Adipocyte (in vitro differentiated cells): ENCODE data around the gene SLC38A8.
A peak's percentile ranks its signal among the peaks of the same experiment; 100 is the strongest.

ENCODE experiments used
- DNase-seq: peaks from one replicate; pipeline ENCODE4 v3.0.0-alpha.2; 2015; ENCODE audit warnings: low read depth
- H3K27me3 ChIP-seq: replicated peaks from 2 replicates; pipeline ENCODE4 v1.7.0; 2013; ENCODE audit warnings: mild to moderate bottlenecking, low read length, moderate library complexity; ENCODE audit not compliant: control insufficient read depth, insufficient read depth
- H3K36me3 ChIP-seq: 2 replicates; pipeline ENCODE4 v1.7.0; 2013; ENCODE audit warnings: low read length, mild to moderate bottlenecking, moderate library complexity; ENCODE audit not compliant: control insufficient read depth, insufficient read depth, severe bottlenecking
- H3K4me1 ChIP-seq: 2 replicates; pipeline ENCODE4 v1.7.0; 2013; ENCODE audit warnings: mild to moderate bottlenecking, low read length, moderate library complexity; ENCODE audit not compliant: control insufficient read depth, insufficient read depth
- H3K4me3 ChIP-seq: 2 replicates; pipeline ENCODE4 v1.7.0; 2013; ENCODE audit warnings: mild to moderate bottlenecking, low read length, moderate library complexity
- H3K9ac ChIP-seq: 2 replicates; pipeline ENCODE4 v1.7.0; 2013; ENCODE audit warnings: mild to moderate bottlenecking, low read length, moderate library complexity
- H3K9me3 ChIP-seq: 2 replicates; pipeline ENCODE4 v1.7.0; 2013; ENCODE audit warnings: mild to moderate bottlenecking, low read length, moderate library complexity; ENCODE audit not compliant: control insufficient read depth

Gene SLC38A8

DNA sequence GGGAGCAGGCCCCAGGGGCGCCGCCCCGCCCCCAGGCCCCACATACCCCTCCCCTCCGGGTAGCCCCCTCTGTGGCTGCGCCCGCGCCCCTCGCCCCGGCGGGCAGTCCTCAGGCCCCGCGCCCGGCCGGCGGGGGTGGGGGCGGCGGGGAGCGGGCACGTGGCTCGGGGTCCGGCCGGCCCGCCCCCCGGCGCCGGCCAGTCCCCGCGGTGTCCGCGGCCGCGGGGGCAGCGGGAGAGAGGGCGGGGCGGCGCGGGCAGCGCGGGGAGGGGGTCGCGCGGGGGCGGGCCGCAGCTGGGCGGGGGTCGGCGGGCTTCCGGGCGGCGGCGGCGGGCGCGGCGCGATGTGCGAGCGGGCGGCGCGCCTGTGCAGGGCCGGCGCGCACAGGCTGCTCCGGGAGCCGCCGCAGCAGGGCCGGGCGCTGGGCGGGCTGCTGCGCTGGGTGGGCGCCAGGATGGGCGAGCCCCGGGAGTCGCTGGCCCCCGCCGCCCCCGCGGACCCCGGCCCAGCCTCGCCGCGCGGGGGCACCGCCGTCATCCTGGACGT is 74.2 kb downstream of the SLC38A8 start:
- Histone ChIP-seq H3K36me3 (peaks cover 20% of the 10 kb centered on the region), H3K9me3 (no peaks in the 10 kb centered on the region), H3K4me3 (no peak overlapping the region), H3K9ac (no peak overlapping the region), H3K27me3 (no peaks in the 10 kb centered on the region), H3K4me1 (no peaks in the 10 kb centered on the region)
- DNase-seq, result peak; percentile 50

DNA sequence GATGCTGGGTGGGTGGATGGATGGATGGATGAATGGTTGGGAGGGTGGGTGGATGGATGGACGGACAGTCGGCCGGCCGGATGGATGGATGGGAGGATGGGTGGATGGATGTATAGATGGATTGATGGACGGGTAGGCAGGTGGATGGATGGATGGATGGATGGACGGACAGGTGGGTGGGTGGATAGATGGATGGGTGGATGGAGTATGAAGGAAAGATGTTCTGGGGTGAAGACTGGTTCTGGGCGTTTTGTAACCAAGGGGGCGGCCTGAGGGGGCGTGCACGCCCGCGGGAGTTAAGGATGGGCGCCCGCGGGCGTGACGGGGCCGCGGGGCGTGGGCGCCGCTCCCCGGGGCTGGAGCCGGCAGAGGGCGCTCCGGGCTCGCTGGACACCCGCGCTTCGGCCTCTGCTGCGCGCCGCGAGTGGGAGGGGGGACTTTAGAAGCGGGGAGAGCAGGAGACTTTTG is 74.7 kb downstream of the SLC38A8 start, which contains the start of gene NECAB2:
Gene NECAB2, plus strand, starts transcription at position 407 of the 468 bp plus-strand sequence. CDS start 405 bp downstream, outside the sequence.
- H3K9me3 ChIP-seq, result no peaks in the 10 kb centered on the region
- no peaks in the 10 kb centered on the region for H3K4me1 ChIP-seq
- no peak within 1 kb of the TSS for H3K4me3 ChIP-seq
- no peaks in the 10 kb centered on the region for H3K27me3 ChIP-seq
- peaks cover 25% of the 10 kb centered on the region for H3K36me3 ChIP-seq
- no peak within 1 kb of the TSS for H3K9ac ChIP-seq
- DNase-seq, result peak; percentile 79

DNA sequence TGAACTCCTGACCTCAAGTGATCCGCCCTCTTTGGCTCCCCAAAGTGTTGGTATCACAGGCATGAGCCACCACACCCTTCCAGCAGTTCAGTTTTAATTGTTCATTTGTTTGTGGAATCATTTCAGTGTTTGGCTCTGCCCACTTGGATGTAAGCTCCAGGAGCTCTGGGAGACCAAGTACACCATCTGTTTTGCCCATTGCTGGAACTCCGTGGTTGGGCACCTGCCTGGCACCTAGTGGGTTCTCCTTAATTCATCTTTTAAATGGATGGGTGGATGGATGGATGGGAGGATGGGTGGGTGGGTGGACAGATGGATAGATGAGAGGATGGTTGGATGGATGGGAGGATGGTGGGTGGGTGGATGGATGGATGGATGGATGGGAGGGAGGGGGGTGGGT is 75.5 kb downstream of the SLC38A8 start:
- no peak overlapping the region for H3K9ac ChIP-seq
- H3K4me1 ChIP-seq, result no peaks in the 10 kb centered on the region
- DNase-seq, result no peak
- H3K27me3 ChIP-seq, result no peaks in the 10 kb centered on the region
- H3K4me3 ChIP-seq, result no peak overlapping the region
- H3K9me3 ChIP-seq, result no peaks in the 10 kb centered on the region
- H3K36me3 ChIP-seq, result peaks cover 31% of the 10 kb centered on the region

DNA sequence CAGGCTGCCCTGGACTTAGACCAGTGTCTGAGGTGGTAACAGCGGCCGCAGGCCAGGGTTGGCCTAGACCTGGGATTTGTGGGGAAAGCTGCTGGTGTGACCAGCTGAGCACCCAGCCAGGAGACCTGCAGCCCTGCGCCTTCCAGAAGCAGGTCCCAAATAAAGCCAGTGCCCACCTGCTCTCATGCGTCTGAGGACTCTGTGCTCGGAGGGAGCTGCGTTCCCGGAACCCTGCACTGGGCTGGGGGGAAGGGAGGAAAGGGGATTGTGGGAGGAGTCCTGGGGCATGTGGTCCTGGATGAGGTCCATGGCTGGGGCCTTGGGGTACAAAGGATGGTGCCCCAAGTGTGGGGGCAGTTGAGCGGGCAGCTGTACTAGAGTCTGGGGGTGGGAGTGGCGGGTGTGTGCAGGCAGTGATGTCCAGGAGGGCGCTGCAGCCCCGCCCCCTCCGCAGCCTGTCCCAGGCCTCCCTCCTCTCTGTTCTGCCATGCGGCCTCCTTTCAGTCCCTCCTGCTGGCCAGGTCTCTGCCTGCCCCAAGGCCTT is 76.4 kb downstream of the SLC38A8 start:
- Histone ChIP-seq H3K4me1 (no peaks in the 10 kb centered on the region), H3K9ac (no peak overlapping the region), H3K27me3 (no peaks in the 10 kb centered on the region), H3K4me3 (no peak overlapping the region), H3K9me3 (no peaks in the 10 kb centered on the region), H3K36me3 (peaks cover 40% of the 10 kb centered on the region)
- no peak for DNase-seq

DNA sequence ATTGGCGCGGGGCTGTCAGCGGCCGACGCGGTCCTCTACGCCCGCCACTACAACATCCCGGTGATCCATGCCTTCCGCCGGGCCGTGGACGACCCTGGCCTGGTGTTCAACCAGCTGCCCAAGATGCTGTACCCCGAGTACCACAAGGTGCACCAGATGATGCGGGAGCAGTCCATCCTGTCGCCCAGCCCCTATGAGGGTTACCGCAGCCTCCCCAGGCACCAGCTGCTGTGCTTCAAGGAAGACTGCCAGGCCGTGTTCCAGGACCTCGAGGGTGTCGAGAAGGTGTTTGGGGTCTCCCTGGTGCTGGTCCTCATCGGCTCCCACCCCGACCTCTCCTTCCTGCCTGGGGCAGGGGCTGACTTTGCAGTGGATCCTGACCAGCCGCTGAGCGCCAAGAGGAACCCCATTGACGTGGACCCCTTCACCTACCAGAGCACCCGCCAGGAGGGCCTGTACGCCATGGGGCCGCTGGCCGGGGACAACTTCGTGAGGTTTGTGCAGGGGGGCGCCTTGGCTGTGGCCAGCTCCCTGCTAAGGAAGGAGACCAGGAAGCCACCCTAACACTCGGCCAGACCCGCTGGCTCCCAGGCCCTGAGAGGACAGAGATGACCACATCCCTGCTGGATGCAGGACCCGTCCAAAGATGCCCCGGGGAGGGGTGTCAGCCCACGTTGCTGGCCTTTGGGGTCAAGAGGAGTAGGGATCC is 77.0 kb downstream of the SLC38A8 start:
- DNase-seq, result no peak
- H3K36me3 ChIP-seq, result peaks cover 46% of the 10 kb centered on the region
- no peaks in the 10 kb centered on the region for H3K27me3 ChIP-seq

DNA sequence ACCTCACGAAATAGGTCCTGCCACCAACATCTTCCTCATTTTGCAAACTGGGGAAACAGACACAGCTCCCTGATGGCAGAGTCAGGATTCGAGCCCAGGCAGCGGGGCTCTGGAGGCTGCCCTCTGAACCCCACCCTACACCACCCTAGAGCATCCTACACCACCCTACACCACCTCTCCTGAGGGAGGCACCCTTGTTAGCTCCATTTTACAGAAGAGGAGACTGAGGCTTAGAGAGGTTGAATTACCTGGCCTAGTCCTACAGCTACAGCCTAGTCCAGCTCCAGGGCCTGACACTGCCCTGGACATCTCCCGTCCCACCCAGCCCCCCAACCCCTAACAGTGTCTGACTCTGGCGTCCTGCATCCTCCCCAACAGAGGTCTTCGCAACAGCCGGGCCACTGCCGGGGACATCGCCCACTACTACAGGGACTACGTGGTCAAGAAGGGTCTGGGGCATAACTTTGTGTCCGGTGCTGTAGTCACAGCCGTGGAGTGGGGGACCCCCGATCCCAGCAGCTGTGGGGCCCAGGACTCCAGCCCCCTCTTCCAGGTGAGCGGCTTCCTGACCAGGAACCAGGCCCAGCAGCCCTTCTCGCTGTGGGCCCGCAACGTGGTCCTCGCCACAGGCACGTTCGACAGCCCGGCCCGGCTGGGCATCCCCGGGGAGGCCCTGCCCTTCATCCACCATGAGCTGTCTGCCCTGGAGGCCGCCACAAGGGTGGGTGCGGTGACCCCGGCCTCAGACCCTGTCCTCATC is 77.7 kb downstream of the SLC38A8 start:
- H3K4me1 ChIP-seq, result peaks cover 7% of the 10 kb centered on the region
- H3K9me3 ChIP-seq, result no peaks in the 10 kb centered on the region
- no peak overlapping the region for H3K4me3 ChIP-seq
- H3K36me3 ChIP-seq, result peaks cover 54% of the 10 kb centered on the region
- no peak overlapping the region for H3K9ac ChIP-seq
- H3K27me3 ChIP-seq, result no peaks in the 10 kb centered on the region
- DNase-seq, result no peak

More for the DNA sequence above, 77.0 kb downstream of the SLC38A8 start:
- H3K4me3 ChIP-seq, result no peak overlapping the region
- no peaks in the 10 kb centered on the region for H3K4me1 ChIP-seq
- no peak overlapping the region for H3K9ac ChIP-seq
- H3K9me3 ChIP-seq, result no peaks in the 10 kb centered on the region

DNA sequence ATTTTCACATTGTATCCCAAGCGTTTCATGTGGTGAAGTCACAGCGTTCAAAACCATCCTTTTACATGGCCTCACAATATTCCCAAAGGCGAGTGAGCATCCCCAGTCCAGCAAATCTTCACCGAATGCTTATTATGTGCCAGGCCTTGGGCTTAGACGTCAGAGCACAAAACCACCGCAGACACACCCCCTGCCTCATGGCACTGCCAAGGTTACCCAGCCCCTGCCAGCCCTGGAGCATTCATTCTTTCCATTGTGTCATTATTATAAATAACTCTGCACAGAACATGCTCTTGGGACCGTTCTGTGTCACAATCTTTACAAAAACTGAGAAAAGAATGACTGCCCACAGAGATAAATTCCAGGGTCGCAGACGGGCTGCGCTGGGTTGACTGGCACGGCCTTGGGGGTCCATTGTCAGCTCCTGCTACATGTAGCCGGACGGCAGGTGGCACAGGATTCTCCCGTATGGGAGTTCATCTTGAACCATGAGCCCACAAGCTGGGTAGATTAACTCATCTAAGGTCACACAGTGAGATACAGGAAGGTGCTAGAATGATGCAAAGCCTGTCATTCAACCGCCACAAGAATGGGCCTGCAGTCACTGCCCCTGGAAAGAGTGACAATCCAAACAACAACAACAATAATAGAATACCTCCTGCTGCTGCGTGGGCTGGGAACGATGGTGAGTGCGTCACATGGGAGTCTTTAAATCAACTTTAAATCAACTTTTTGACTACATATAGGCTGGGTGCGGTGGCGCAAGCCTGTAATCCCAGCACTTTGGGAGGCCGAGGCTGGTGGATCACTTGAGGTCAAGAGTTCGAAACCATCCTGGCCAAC is 79.1 kb downstream of the SLC38A8 start:
- Histone ChIP-seq H3K9me3 (no peaks in the 10 kb centered on the region), H3K4me3 (no peak overlapping the region), H3K9ac (no peak overlapping the region), H3K36me3 (peaks cover 67% of the 10 kb centered on the region), H3K4me1 (peaks cover 21% of the 10 kb centered on the region), H3K27me3 (no peaks in the 10 kb centered on the region)
- DNase-seq, result no peak

DNA sequence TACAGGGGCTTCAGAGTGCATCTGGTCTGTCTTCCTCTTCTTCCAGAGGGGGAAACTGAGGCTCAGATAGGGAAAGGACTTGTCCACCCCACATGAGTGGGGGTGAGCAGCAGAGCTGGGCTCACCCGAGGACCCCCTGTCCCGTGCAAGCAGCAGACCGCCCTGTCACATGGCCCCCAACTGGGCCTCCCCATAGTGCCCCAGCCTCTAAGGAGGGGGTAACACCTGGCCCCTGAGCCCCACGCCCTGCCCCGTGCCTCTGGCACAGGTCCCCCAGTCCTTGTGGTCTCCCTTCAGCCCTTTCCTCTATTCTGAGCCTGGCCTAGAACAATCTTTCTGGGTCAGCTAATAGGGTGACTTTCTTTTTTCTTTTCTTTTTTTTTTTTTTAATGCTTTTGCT is 81.0 kb downstream of the SLC38A8 start:
- H3K9me3 ChIP-seq, result no peaks in the 10 kb centered on the region
- peaks cover 73% of the 10 kb centered on the region for H3K36me3 ChIP-seq
- no peak overlapping the region for H3K9ac ChIP-seq
- no peak for DNase-seq
- no peak overlapping the region for H3K4me3 ChIP-seq
- H3K27me3 ChIP-seq, result no peaks in the 10 kb centered on the region
- H3K4me1 ChIP-seq, result peaks cover 25% of the 10 kb centered on the region

DNA sequence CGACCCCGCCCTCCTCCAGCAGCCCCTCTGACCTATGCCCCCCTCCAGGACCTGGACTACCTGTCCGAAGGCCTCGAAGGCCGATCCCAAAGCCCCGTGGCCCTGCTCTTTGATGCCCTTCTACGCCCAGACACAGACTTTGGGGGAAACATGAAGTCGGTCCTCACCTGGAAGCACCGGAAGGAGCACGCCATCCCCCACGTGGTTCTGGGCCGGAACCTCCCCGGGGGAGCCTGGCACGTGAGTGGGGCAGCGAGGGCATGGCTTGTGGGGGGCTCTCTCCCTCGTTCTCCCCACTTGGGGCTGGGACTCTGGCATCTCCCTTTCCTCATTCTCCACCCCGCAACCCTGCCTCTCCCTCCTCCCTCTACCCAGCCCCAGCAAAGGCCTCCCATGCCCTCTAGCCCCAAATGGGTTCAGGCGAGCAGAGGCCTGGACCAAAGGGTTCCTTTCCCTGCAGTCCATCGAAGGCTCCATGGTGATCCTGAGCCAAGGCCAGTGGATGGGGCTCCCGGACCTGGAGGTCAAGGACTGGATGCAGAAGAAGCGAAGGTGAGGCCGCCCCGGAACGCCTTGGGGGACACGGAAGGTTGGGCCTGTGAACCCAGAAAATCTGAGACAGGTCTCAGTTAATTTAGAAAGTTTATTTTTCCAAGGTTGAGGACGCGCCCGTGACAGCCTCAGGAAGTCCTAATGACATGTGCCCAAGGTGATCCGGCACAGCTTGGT is 81.9 kb downstream of the SLC38A8 start:
- Histone ChIP-seq H3K9ac (no peak overlapping the region), H3K4me3 (no peak overlapping the region), H3K27me3 (no peaks in the 10 kb centered on the region), H3K9me3 (no peaks in the 10 kb centered on the region), H3K4me1 (peaks cover 25% of the 10 kb centered on the region), H3K36me3 (peaks cover 72% of the 10 kb centered on the region)
- no peak for DNase-seq
